HG03460 (cell line): ENCODE data around the gene BCL7A.
"Not testable (repeated sequence)": the region's sequence is repeated elsewhere in the genome, so short reads cannot be mapped to it uniquely, and the experiment has no call there.

ENCODE experiments used
- ATAC-seq: cut with Tn5 transposase; IDR thresholded peaks from one replicate; pipeline ENCODE4 v1.9.1; 2021; ENCODE audit not compliant: unreplicated experiment

BCL7A gene

DNA sequence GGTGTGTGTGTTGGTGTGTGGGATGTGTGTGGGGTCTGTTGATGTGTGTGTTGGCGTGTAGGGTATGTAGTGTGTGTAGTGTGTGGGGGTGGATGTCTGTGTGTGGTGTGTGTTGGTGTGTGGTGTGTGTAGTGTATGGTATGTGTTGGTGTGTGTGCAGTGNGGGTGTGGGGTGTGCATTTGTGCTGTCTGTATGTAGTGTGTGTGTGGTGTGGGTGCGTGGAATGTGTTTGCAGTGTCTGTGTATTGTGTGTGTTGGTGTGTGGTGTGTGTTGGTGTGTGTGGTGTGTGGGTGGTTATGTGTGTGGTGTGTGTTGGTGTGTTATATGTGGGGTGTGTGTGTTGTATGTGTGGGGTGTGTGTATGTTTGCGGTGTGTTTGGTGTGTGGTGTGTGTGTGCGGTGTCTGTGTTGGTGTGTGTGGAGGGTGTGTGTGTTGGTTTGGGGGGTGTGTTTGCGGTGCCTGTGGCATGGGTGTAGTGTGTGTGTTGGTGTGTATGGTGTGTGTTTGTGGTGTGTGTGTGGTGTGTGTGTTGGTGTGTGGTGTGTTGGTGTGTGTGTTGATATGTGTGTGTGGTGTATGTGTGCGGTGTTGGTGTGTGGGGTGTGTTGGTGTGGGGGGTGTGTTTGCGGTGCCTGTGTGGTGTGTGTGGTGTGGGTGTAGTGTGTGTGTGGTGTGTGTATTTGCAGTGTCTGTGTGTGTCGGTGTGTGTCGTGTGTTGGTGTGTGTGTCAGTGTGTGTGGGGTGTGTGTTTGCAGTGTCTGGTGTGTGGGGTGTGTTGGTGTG, 71.6 kb downstream of the BCL7A start:
- ATAC-seq = no peak

- ATAC-seq = no peak
Observed at GRCh38 chr12:122094137-122094734, 72.6 kb downstream of the BCL7A start.

DNA sequence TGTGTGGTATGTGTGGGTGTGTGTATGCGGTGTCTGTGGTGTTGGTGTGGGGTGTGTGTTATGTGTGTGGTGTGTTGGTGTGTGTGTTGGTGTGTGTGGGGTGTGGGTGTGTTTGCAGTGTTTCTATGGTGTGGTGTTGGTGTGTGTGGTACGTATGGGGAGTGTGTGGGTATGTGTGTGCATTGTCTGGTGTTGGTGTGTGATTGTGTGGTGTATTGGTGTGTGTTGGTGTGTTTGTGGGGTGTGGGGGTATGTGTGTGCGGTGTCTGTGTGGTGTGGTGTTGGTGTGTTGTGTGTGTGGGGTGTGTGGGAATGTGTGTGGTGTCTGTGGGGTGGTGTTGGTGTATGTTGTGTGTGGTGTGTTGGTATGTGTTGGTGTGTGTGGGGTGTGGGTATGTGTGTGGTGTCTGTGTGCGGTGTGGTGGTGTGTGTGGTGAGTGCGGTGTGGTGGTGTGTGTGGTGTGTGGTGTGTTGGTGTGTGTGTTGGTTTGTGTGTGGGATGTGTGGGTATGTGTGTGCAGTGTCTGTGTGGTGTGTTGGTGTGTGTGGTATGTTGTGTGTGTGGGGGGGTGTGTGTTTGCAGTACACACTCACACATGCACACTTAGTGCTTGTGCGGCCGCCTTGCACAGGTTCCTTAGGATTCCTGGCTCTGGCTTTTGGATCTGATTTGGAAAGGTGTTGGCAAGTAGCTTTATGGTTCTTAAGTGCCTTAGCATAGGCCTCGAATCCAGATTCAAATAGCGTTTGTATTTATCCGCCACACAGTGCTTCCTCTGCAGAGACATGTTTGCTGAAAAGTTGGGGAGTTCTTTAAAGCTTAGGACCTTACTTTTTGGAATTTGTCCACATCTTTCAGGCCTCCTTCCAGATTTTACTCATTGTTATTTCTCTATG, 73.3 kb downstream of the BCL7A start:
- ATAC-seq = no peak

DNA sequence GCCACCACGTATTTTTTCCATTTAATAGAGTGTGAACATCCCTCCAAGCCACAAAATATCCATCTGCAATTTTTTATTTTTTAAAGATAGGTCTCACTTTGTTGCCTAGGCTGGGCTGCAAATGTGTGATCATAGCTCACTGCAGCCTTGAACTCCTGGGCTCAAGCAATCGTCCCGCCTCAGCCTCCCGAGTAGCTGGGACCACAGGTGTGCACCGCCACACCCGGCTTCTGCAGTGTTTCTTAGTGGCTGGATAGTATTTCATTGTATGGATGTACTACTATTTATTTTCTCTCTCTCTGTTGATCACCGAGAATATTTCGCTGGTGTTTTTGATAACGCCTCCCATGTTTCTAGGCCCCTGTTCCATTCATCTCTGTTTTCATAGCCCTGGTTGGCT, 74.3 kb downstream of the BCL7A start:
- no peak for ATAC-seq

GRCh38 chr12:122096591-122097149, 75.0 kb downstream of the BCL7A start:
- ATAC-seq = no peak

GRCh38 chr12:122097584-122097926, 75.9 kb downstream of the BCL7A start:
- no peak for ATAC-seq

DNA sequence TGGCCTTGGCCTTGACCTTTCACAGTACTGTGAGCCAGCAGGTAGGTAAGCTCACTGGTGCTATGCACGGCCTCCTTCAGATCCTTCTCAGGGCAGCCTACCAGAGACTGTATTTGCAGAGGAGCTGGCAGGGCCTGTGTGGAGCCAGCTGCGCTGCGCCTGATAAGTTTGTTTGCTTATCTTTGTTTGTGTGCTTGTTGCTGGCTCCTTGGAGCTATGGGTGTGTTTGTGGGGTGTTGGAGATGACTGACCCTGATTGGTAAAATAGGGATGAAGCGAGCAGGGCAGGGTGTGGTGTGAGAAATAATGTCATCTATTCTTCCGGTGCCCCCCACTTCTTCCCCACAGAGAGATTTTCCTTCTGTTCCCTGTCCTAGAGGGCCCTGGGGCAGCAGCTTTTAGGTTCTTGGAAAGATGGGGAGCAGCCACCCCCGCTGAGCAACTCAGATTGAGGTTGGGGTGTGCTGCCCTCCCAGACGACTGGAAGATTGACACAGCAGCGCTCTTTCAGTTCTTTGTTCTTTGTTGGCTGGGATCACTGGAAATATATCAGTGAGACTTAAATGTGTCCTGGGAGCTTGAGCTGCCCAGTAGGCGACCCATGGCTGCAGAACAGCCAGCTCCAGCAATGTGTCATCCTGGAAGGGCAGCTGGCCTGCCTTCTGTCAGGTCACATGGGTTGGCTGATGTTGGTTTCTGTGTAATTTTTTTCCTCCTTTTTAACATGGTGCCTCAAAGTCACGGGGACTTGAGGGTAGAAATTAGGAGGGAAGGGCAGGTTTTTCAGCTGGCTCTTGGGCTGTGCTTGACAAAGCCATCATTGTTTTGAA, 76.5 kb downstream of the BCL7A start:
- ATAC-seq = no peak

GRCh38 chr12:122099280-122099749, 77.6 kb downstream of the BCL7A start:
- ATAC-seq = no peak

GRCh38 chr12:122099856-122100255, 78.2 kb downstream of the BCL7A start:
- no peak for ATAC-seq

DNA sequence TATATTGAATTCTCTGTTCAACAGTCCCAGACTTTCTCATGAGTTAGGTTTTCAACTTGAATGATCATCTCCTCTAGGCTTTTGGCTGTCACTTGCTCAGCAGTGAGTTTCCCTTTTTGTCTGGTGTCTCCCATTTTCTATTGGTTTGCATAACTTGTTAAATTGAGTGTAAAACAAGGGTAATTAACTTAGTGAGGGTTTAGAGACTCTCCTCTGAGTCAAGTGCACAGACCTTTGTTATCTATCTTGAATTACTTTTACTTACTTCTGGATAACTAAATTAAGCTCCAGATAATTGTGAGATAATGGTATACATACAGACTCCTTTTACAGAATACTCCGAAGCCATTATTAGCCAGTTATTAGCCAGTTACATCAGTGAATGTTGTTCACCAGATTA, 78.9 kb downstream of the BCL7A start:
- no peak for ATAC-seq

DNA sequence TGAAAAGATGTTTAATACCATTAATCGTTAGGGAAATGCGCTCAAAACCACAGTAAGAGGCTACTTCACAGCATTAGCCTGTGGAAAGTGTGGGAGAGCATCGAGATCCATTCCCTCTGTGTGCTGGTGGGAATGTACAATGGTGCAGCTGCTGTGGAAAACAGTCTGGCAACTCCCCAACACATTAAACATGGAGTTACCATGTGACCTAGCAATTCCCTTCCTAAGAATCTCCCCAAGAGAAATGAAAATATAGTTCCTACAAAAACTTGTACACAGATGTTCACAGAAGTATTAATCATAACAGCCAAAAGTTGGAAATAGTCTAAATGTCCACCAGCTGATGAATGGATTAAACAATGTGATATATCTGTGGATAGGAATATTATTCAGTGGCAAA, 80.6 kb downstream of the BCL7A start:
- ATAC-seq = no peak

DNA sequence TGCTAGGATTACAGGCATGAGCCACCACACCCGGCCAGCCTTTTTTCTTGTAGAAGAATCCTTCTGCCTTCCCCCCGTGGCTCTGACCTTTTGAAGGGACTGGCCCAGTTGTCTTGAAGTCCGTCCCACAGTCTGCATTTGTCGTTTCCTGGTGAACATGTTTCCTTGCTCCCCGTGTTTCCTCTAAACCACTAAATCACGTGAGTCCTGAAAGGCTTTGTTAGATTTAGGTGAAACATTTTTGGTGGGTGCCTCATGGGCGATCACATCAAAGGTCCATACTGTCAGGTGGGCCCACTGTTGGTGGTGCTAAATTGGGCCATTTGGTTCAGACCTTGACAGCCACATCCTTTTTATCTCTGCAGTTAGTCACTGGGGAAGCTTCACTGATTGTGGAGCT, 83.2 kb downstream of the BCL7A start:
- ATAC-seq = no peak

DNA sequence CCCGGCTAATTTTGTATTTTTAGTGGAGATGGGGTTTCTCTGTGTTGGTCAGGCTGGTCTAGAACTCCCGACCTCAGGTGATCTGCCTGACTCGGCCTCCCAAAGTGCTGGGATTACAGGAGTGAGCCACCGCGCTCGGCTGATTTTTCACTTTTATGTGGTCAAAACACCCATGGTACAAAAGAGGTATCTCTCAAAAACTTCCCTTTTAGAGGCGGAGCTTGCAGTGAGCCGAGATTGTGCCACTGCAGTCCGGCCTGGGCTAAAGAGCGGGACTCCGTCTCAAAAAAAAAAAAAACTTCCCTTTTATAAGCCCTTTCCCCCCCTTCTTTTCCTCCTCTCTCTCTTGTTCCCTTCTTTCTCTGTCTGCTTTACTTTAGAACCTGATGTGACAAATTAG, 83.8 kb downstream of the BCL7A start:
- ATAC-seq = not testable (repeated sequence)

GRCh38 chr12:122106843-122107242, 85.2 kb downstream of the BCL7A start:
- no peak for ATAC-seq

GRCh38 chr12:122107261-122107660, 85.6 kb downstream of the BCL7A start:
- ATAC-seq = no peak

DNA sequence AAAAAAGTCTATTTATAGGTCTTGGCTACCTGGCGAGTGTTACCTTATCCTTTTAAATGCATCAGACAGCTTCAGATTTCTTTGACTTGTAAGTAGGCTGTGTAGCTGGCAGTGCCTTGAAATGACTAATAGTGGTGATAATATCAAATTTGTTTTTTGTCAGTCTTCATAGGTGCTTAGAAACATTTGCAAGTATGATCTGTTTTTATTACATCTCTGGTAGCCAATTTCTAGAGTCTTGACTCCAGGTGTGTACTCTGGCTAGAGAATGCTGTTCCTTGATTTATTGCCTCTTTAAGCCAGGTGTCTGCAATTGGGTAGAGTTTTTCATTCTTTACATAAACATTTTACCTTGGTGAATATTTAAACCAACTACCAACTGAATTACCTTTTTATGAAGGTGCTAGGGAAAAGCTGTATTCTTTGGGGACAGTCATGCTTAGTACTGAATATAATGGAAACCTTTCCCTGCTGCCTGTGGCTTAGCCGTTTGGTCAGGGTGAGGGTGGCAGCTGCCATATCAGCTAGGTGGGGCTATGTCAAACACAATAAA, 89.5 kb downstream of the BCL7A start:
- ATAC-seq = no peak
